Loucy (cell line): ENCODE data around the gene TBX1.
A peak's percentile ranks its signal among the peaks of the same experiment; 100 is the strongest.

ENCODE experiments used
- H2AFZ ChIP-seq: fragments of 200-600 bp; sonication (generic); 2 replicates; pipeline ENCODE4 v1.6.0; 2016; ENCODE audit warnings: antibody characterized with exemption, mild to moderate bottlenecking, low read length, moderate library complexity
- H3F3A ChIP-seq: fragments of 200-600 bp; 2 replicates; pipeline ENCODE4 v1.6.0; 2016; ENCODE audit warnings: antibody characterized with exemption, low read depth, mild to moderate bottlenecking
- H3K27me3 ChIP-seq: fragments of 200-600 bp; sonication (generic); 2 replicates; pipeline ENCODE4 v1.6.1; 2014; ENCODE audit warnings: low read length, mild to moderate bottlenecking; ENCODE audit not compliant: insufficient read depth, poor library complexity, severe bottlenecking
- H3K36me3 ChIP-seq: fragments of 200-600 bp; sonication (generic); 2 replicates; pipeline ENCODE4 v1.6.1; 2016; ENCODE audit warnings: low read length; ENCODE audit not compliant: insufficient read depth
- H3K4me1 ChIP-seq: fragments of 200-600 bp; sonication (generic); 2 replicates; pipeline ENCODE4 v1.5.1; 2014; ENCODE audit warnings: low read length, mild to moderate bottlenecking; ENCODE audit not compliant: insufficient read depth, poor library complexity, severe bottlenecking
- H3K4me2 ChIP-seq: fragments of 200-600 bp; sonication (generic); 2 replicates; pipeline ENCODE4 v1.6.0; 2014; ENCODE audit warnings: antibody characterized with exemption, low read length, low read depth, mild to moderate bottlenecking; ENCODE audit not compliant: poor library complexity, severe bottlenecking
- H3K4me3 ChIP-seq: fragments of 200-600 bp; sonication (generic); 2 replicates; pipeline ENCODE4 v1.5.1; 2014; ENCODE audit warnings: low read length, mild to moderate bottlenecking, mixed read lengths; ENCODE audit not compliant: poor library complexity, severe bottlenecking
- H3K79me2 ChIP-seq: fragments of 200-600 bp; sonication (generic); 2 replicates; pipeline ENCODE4 v1.6.1; 2014; ENCODE audit warnings: low read length; ENCODE audit not compliant: insufficient read depth
- H3K9ac ChIP-seq: fragments of 200-600 bp; sonication (generic); 2 replicates; pipeline ENCODE4 v1.6.0; 2014; ENCODE audit warnings: mild to moderate bottlenecking, low read depth, low read length, moderate library complexity; ENCODE audit not compliant: poor library complexity, severe bottlenecking
- H3K9me2 ChIP-seq: fragments of 200-600 bp; sonication (generic); replicated peaks from 2 replicates; pipeline ENCODE4 v1.6.1; 2016; ENCODE audit warnings: low read depth, low read length, mixed read lengths
- H3K9me3 ChIP-seq: fragments of 200-600 bp; sonication (generic); 2 replicates; pipeline ENCODE4 v1.6.1; 2014; ENCODE audit warnings: mild to moderate bottlenecking, antibody characterized with exemption, low read length, low read depth; ENCODE audit not compliant: insufficient read depth
- H4K20me1 ChIP-seq: fragments of 200-600 bp; sonication (generic); 2 replicates; pipeline ENCODE4 v1.6.0; 2014; ENCODE audit warnings: antibody characterized with exemption, low read length, mild to moderate bottlenecking; ENCODE audit not compliant: insufficient read depth, poor library complexity, severe bottlenecking
- CTCF ChIP-seq: fragments of 200-600 bp; sonication (generic); conservative IDR thresholded peaks from 2 replicates; pipeline ENCODE4 v1.5.1; 2014; ENCODE audit warnings: mild to moderate bottlenecking, antibody characterized with exemption, low read length
- EZH2phosphoT487 ChIP-seq: fragments of 200-600 bp; IDR thresholded peaks from 2 replicates; pipeline ENCODE4 v1.6.1; 2018; ENCODE audit warnings: antibody characterized with exemption, mild to moderate bottlenecking, moderate library complexity, borderline replicate concordance

The TBX1 gene

GRCh38 chr22:19730198-19730597, 30.4 kb upstream of the TBX1 start:
- H3K4me2 ChIP-seq, result no peak overlapping the region

GRCh38 chr22:19730655-19731360, 29.8 kb upstream of the TBX1 start:
- H3K36me3 ChIP-seq, result no peaks in the 10 kb centered on the region
- H3F3A ChIP-seq, result no peaks in the 10 kb centered on the region
- H3K79me2 ChIP-seq, result no peaks in the 10 kb centered on the region
- H3K9ac ChIP-seq, result peak overlapping the region; percentile 38
- H3K27me3 ChIP-seq, result no peaks in the 10 kb centered on the region
- H3K4me1 ChIP-seq, result no peaks in the 10 kb centered on the region
- peak overlapping the region; percentile 69 for H3K4me3 ChIP-seq
- H2AFZ ChIP-seq, result peak overlapping the region; percentile 85
- peak overlapping the region; percentile 74 for H3K4me2 ChIP-seq
- H4K20me1 ChIP-seq, result no peaks in the 10 kb centered on the region
- H3K9me2 ChIP-seq, result no peaks in the 10 kb centered on the region
- TF ChIP-seq CTCF (peak; percentile 92), EZH2phosphoT487 (no peak)
- no peaks in the 10 kb centered on the region for H3K9me3 ChIP-seq

More at GRCh38 chr22:19730198-19730597, 30.4 kb upstream of the TBX1 start:
- Histone ChIP-seq H3K4me3 (no peak overlapping the region), H3K9ac (peak overlapping the region; percentile 38), H2AFZ (peak overlapping the region; percentile 85), H3K9me3 (no peaks in the 10 kb centered on the region), H3K27me3 (no peaks in the 10 kb centered on the region), H3K4me1 (no peaks in the 10 kb centered on the region), H3K36me3 (no peaks in the 10 kb centered on the region), H3K9me2 (no peaks in the 10 kb centered on the region), H3K79me2 (no peaks in the 10 kb centered on the region), H3F3A (no peaks in the 10 kb centered on the region), H4K20me1 (no peaks in the 10 kb centered on the region)
- TF ChIP-seq CTCF (no peak), EZH2phosphoT487 (no peak)

- TF ChIP-seq CTCF (no peak), EZH2phosphoT487 (no peak)
- Histone ChIP-seq H3K4me2 (peak overlapping the region; percentile 74), H3K79me2 (no peaks in the 10 kb centered on the region), H3K9me2 (no peaks in the 10 kb centered on the region), H3K9me3 (no peaks in the 10 kb centered on the region), H3K4me1 (no peaks in the 10 kb centered on the region), H2AFZ (no peak overlapping the region), H3K4me3 (peak overlapping the region; percentile 69), H4K20me1 (no peaks in the 10 kb centered on the region), H3F3A (no peaks in the 10 kb centered on the region), H3K36me3 (no peaks in the 10 kb centered on the region), H3K27me3 (no peaks in the 10 kb centered on the region), H3K9ac (no peak overlapping the region)
These were observed 29.0 kb upstream of the TBX1 start for GRCh38 chr22:19731361-19732135.
